RKO (cell line): ENCODE results near the gene RBM24.

Experiments
- DNase-seq: peaks from one replicate; pipeline ENCODE4 v3.0.0-alpha.2; 2016; ENCODE audit warnings: low spot score

The RBM24 gene

GRCh38 chr6:17341891-17342290 is 60.7 kb downstream of the RBM24 start:
- no peak for DNase-seq

GRCh38 chr6:17343215-17343614 is 62.1 kb downstream of the RBM24 start:
- no peak for DNase-seq
